Measurements from ENCODE around the gene ZBTB21. TPM values are rescaled to one million over a fixed set of nuclear protein-coding genes. Genes with fewer than 3 reads are reported as not detected.

The ZBTB21 gene
- total and polyA plus RNA-seq, 9 of the 15 experiments (the other 6 are each of a cell fraction or from before 2014, with no cell fraction given) = 2.2 to 15.2 (median 8.7) TPM

GRCh38 chr21:42051788-42052187, 41.6 kb upstream of the ZBTB21 start (continued):
- TF ChIP-seq ZNF592 (IDR thresholded peaks at IDR 0.05) = no peak
- no peak for TF ChIP-seq SIRT6 (IDR thresholded peaks at IDR 0.05; ENCODE audit: low read depth, low read length)
- 0 out of 2 replicates have a peak, but pooled peaks have one; percentile 46 for TF ChIP-seq CBFB (CRISPR knock-in tag; IDR thresholded peaks at IDR 0.05)
- no peak for TF ChIP-seq GATAD2A (IDR thresholded peaks at IDR 0.05)
- TF ChIP-seq ZNF280B (CRISPR knock-in tag; IDR thresholded peaks at IDR 0.05) = no peak
- no peak for TF ChIP-seq CHD1 (IDR thresholded peaks at IDR 0.05; ENCODE audit: low read length)
- no peak for TF ChIP-seq MTF1 (CRISPR knock-in tag; IDR thresholded peaks at IDR 0.05; ENCODE audit: borderline replicate concordance)
- TF ChIP-seq ASH1L (IDR thresholded peaks at IDR 0.05; ENCODE audit: borderline replicate concordance, low read depth, partially characterized antibody) = no peak
- no peak for TF ChIP-seq CHAMP1 (IDR thresholded peaks at IDR 0.05)
- no peak for TF ChIP-seq STAT5B (CRISPR knock-in tag; IDR thresholded peaks at IDR 0.05)
- no peak for TF ChIP-seq PTBP1 (IDR thresholded peaks at IDR 0.05; ENCODE audit: low read depth, low read length)
- 0 out of 2 replicates have a peak, but pooled peaks have one; percentile 55 for TF ChIP-seq ZNF589 (CRISPR knock-in tag; IDR thresholded peaks at IDR 0.05; ENCODE audit: low read depth)
- TF ChIP-seq MTA3 (IDR thresholded peaks at IDR 0.05; ENCODE audit: borderline replicate concordance) = no peak
- peak; percentile 99 for TF ChIP-seq LEF1 (IDR thresholded peaks at IDR 0.05)
- no peak for TF ChIP-seq ZNF277 (CRISPR knock-in tag; IDR thresholded peaks at IDR 0.05; ENCODE audit: borderline replicate concordance)
- no peak for TF ChIP-seq NFXL1 (CRISPR knock-in tag; IDR thresholded peaks at IDR 0.05)

Data from K562 (cell line).